HFFc6 (cell line): ENCODE results near the gene MT1HL1. TPM values are rescaled to one million over a fixed set of nuclear protein-coding genes. Genes with fewer than 3 reads are reported as not detected.

ENCODE experiments used
- DNase-seq: peaks from one replicate; pipeline ENCODE4 v3.0.0-alpha.2; 2018
- H3K27ac Mint-ChIP-seq: 2 replicates; pipeline ENCODE4 v1.8.0; 2020; ENCODE audit warnings: mild to moderate bottlenecking, mixed read lengths
- H3K27me3 Mint-ChIP-seq: 2 replicates; pipeline ENCODE4 v1.8.0; 2021; ENCODE audit warnings: mild to moderate bottlenecking, moderate library complexity, mixed read lengths; ENCODE audit not compliant: insufficient read depth
- H3K36me3 Mint-ChIP-seq: 2 replicates; pipeline ENCODE4 v1.8.0; 2021; ENCODE audit warnings: low read depth, mixed read lengths
- H3K4me1 Mint-ChIP-seq: 2 replicates; pipeline ENCODE4 v1.8.0; 2020; ENCODE audit warnings: low read depth, mixed read lengths
- H3K4me3 Mint-ChIP-seq: 2 replicates; pipeline ENCODE4 v1.8.0; 2020; ENCODE audit warnings: mild to moderate bottlenecking, moderate library complexity, mixed read lengths
- H3K9me3 Mint-ChIP-seq: 2 replicates; pipeline ENCODE4 v1.8.0; 2020; ENCODE audit warnings: mild to moderate bottlenecking, mixed read lengths
- CTCF ChIP-seq: fragments of 200-600 bp; sonication (generic); IDR thresholded peaks from 2 replicates; pipeline ENCODE4 v1.5.0; 2021; ENCODE audit warnings: antibody characterized with exemption, mild to moderate bottlenecking
- total RNA-seq, 6 experiments: library from RNA; stranded (reverse); fragmentation: NEBNext Ultra II Directional; extraction: Animal tissue kit (Norgen Biotek cat#: 25700); gene quantifications; 2 replicates in 1 of 6; 3 replicates in 5 of 6; pipeline ENCODE4 v1.2.3, GENCODE V29; 2021

MT1HL1 gene
- total RNA-seq, 6 experiments from 2014 or later: not detected

GRCh38 chr1:237016626-237017025 is 12.4 kb upstream of the MT1HL1 start:
- no peak for TF ChIP-seq CTCF

GRCh38 chr1:237013608-237014007 is 9.4 kb upstream of the MT1HL1 start:
- Mint-ChIP-seq H3K36me3 (no peaks in the 10 kb centered on the region), H3K4me1 (no peaks in the 10 kb centered on the region), H3K9me3 (peaks cover 61% of the 10 kb centered on the region), H3K4me3 (no peak overlapping the region), H3K27ac (no peak overlapping the region), H3K27me3 (no peaks in the 10 kb centered on the region)
- DNase-seq: no peak
- TF ChIP-seq CTCF: no peak

More at GRCh38 chr1:237016626-237017025, 12.4 kb upstream of the MT1HL1 start:
- no peaks in the 10 kb centered on the region for H3K4me1 Mint-ChIP-seq
- H3K9me3 Mint-ChIP-seq: peaks cover 37% of the 10 kb centered on the region
- no peaks in the 10 kb centered on the region for H3K36me3 Mint-ChIP-seq
- DNase-seq: no peak
- no peak overlapping the region for H3K4me3 Mint-ChIP-seq
- H3K27ac Mint-ChIP-seq: no peak overlapping the region
- H3K27me3 Mint-ChIP-seq: no peaks in the 10 kb centered on the region

GRCh38 chr1:237012788-237013383 is 8.6 kb upstream of the MT1HL1 start:
- H3K4me1 Mint-ChIP-seq: no peaks in the 10 kb centered on the region
- TF ChIP-seq CTCF: no peak
- H3K27me3 Mint-ChIP-seq: no peaks in the 10 kb centered on the region
- peaks cover 56% of the 10 kb centered on the region for H3K9me3 Mint-ChIP-seq
- no peaks in the 10 kb centered on the region for H3K36me3 Mint-ChIP-seq
- DNase-seq: no peak
- no peak overlapping the region for H3K4me3 Mint-ChIP-seq
- no peak overlapping the region for H3K27ac Mint-ChIP-seq

GRCh38 chr1:237012361-237012760 is 8.1 kb upstream of the MT1HL1 start:
- Mint-ChIP-seq H3K4me3 (no peak overlapping the region), H3K36me3 (no peaks in the 10 kb centered on the region), H3K27me3 (no peaks in the 10 kb centered on the region), H3K4me1 (no peaks in the 10 kb centered on the region), H3K9me3 (peaks cover 51% of the 10 kb centered on the region), H3K27ac (no peak overlapping the region)
- TF ChIP-seq CTCF: no peak
- no peak for DNase-seq

GRCh38 chr1:237011432-237011831 is 7.2 kb upstream of the MT1HL1 start:
- Mint-ChIP-seq H3K27ac (no peak overlapping the region), H3K27me3 (no peaks in the 10 kb centered on the region), H3K4me1 (no peaks in the 10 kb centered on the region), H3K9me3 (peaks cover 43% of the 10 kb centered on the region), H3K4me3 (no peak overlapping the region), H3K36me3 (no peaks in the 10 kb centered on the region)
- DNase-seq: no peak
- TF ChIP-seq CTCF: no peak

- no peaks in the 10 kb centered on the region for H3K36me3 Mint-ChIP-seq
- no peaks in the 10 kb centered on the region for H3K27me3 Mint-ChIP-seq
- H3K4me3 Mint-ChIP-seq: no peak overlapping the region
- no peak overlapping the region for H3K27ac Mint-ChIP-seq
- H3K4me1 Mint-ChIP-seq: no peaks in the 10 kb centered on the region
- no peak for TF ChIP-seq CTCF
- peaks cover 40% of the 10 kb centered on the region for H3K9me3 Mint-ChIP-seq
- no peak for DNase-seq
Observed at GRCh38 chr1:237009611-237010010, 5.4 kb upstream of the MT1HL1 start.
